ENCODE measurements around the gene TMEM82.

- no peak for TF ChIP-seq CTCF (IDR thresholded peaks at IDR 0.05 in 4 of 5, conservative IDR thresholded peaks at IDR 0.05 in 1 of 5)
- TF ChIP-seq POLR2A (IDR thresholded peaks at IDR 0.05): no peak
Observed at GRCh38 chr1:15796086-15796462, 53.8 kb downstream of the TMEM82 start.
